Peyer's patch (tissue), 4 donors: ENCODE data around the gene USP6.

Experiments
- CTCF ChIP-seq, 6 experiments: fragments of 450-650 bp in 4 of 6; fragments of 200-600 bp in 2 of 6; sonication (generic) in 1 of 6; IDR thresholded peaks; one replicate each; pipeline ENCODE4 v1.5.1; 2017 to 2019; ENCODE audit warnings: antibody characterized with exemption in 6 of 6, mild to moderate bottlenecking in 3 of 6, moderate library complexity in 1 of 6
- POLR2A ChIP-seq, 2 donors: fragments of 450-650 bp; IDR thresholded peaks; one replicate each; pipeline ENCODE4 v1.5.1; 2017; ENCODE audit warnings: antibody characterized with exemption in 2 of 2, mild to moderate bottlenecking in 2 of 2, moderate library complexity in 2 of 2

- no peak for TF ChIP-seq CTCF (IDR thresholded peaks at IDR 0.05)
- no peak for TF ChIP-seq POLR2A (IDR thresholded peaks at IDR 0.05)
These were observed 23.0 kb downstream of the USP6 start for GRCh38 chr17:5138616-5139457.
